HCT116 (cell line): ENCODE measurements around the gene NRXN2. TPM values are rescaled to one million over a fixed set of nuclear protein-coding genes. Genes with fewer than 3 reads are reported as not detected.

Experiments used
- ATAC-seq: fragments of 200-7000 bp; cut with Tn5 transposase; 2 replicates; pipeline ENCODE4 v1.9.1; 2020; ENCODE audit warnings: mild to moderate bottlenecking, moderate library complexity
- BruUV-seq: library from RNA; stranded (reverse); fragments of 400-500 nt; replicated peaks from 2 replicates; lab custom pipeline; 2021; lab: Mats Ljungman, UMichigan
- CTCF ChIA-PET: fragments of 300-600 bp; sonication (Branson Sonifier 250); formaldehyde crosslinking; loops from one replicate; lab custom pipeline; 2021; ENCODE audit warnings: antibody characterized with exemption; lab: Charles Lee
- POLR2A ChIA-PET: fragments of 300-600, 350-600 bp; sonication (Branson Sonifier 250); formaldehyde crosslinking; loops from one replicate; lab custom pipeline; 2021; ENCODE audit warnings: antibody characterized with exemption; lab: Charles Lee
- RAD21 ChIA-PET, 2 experiments: fragments of 300-600 bp; sonication (Branson Sonifier 250); formaldehyde crosslinking; loops; one replicate each; lab custom pipeline; 2023; ENCODE audit warnings: low total read pairs in 2 of 2; ENCODE audit not compliant: uncharacterized antibody in 2 of 2, unreplicated experiment in 2 of 2, low non-redundant PET in 1 of 2; lab: Charles Lee
- DNase-seq: peaks from one replicate; pipeline ENCODE4 v3.0.0-alpha.2; 2010; ENCODE audit warnings: low read depth, low spot score
- H2AFZ ChIP-seq: fragments of 200-600 bp; shearing (Covaris generic), sonication (generic); 2 replicates; pipeline ENCODE4 v1.6.1; 2017; ENCODE audit warnings: low read depth, mixed run types, mixed read lengths, antibody characterized with exemption, low read length; ENCODE audit not compliant: poor library complexity, severe bottlenecking
- H3K27ac ChIP-seq: 2 replicates; pipeline ENCODE4 v1.5.1; 2012; ENCODE audit warnings: low read depth, low read length
- H3K27me3 ChIP-seq: fragments of 200-600 bp; sonication (generic); 2 replicates; pipeline ENCODE4 v1.6.1; 2016; ENCODE audit warnings: mixed run types, low read length, mixed read lengths; ENCODE audit not compliant: insufficient read depth
- H3K36me3 ChIP-seq, 2 experiments: fragments of 200-500 bp in 1 of 2; fragments of 200-600 bp in 1 of 2; sonication (Bioruptor generic) in 1 of 2; sonication (generic) in 1 of 2; 2 replicates each; pipeline versions ENCODE4 v1.5.1 to v1.6.1; 2014 to 2016; ENCODE audit warnings: low read length in 2 of 2, inconsistent platforms in 1 of 2, mixed read lengths in 1 of 2, mixed run types in 1 of 2; ENCODE audit not compliant: insufficient read depth in 2 of 2, control insufficient read depth in 1 of 2
- H3K4me1 ChIP-seq, 2 experiments: fragments of 200-600 bp in 1 of 2; sonication (generic) in 1 of 2; 2 replicates each; pipeline versions ENCODE4 v1.5.1 to v1.6.1; 2012 to 2017; ENCODE audit warnings: low read length in 2 of 2, inconsistent platforms in 1 of 2, mild to moderate bottlenecking in 1 of 2, mixed read lengths in 1 of 2, mixed run types in 1 of 2, moderate library complexity in 1 of 2; ENCODE audit not compliant: insufficient read depth in 2 of 2, control insufficient read depth in 1 of 2
- H3K4me2 ChIP-seq: fragments of 200-600 bp; sonication (generic); 2 replicates; pipeline ENCODE4 v1.6.1; 2017; ENCODE audit warnings: mixed run types, low read length, mixed read lengths
- H3K4me3 ChIP-seq, 2 experiments: fragments of 200-600 bp in 1 of 2; sonication (generic) in 1 of 2; replicated peaks in 1 of 2; 2 replicates each; pipeline ENCODE4 v1.5.1; 2011 to 2016; ENCODE audit warnings: low read length in 2 of 2, control low read depth in 1 of 2, low read depth in 1 of 2, mild to moderate bottlenecking in 1 of 2, mixed read lengths in 1 of 2, mixed run types in 1 of 2
- H3K79me2 ChIP-seq: fragments of 200-600 bp; sonication (generic); 2 replicates; pipeline ENCODE4 v1.6.1; 2017; ENCODE audit warnings: mild to moderate bottlenecking, mixed run types, low read length, moderate library complexity, mixed read lengths; ENCODE audit not compliant: insufficient read depth
- H3K9ac ChIP-seq: fragments of 200-600 bp; sonication (generic); 2 replicates; pipeline ENCODE4 v1.6.1; 2016; ENCODE audit warnings: low read length, mixed read lengths
- H3K9me2 ChIP-seq: fragments of 200-600 bp; sonication (generic), shearing (Covaris generic); 2 replicates; pipeline ENCODE4 v1.6.1; 2017; ENCODE audit warnings: mixed run types, mild to moderate bottlenecking, moderate library complexity; ENCODE audit not compliant: insufficient read depth
- H3K9me3 ChIP-seq, 2 experiments: fragments of 200-500 bp in 1 of 2; fragments of 200-600 bp in 1 of 2; sonication (Bioruptor generic) in 1 of 2; sonication (generic) in 1 of 2; 2 replicates each; pipeline ENCODE4 v1.6.1; 2014 to 2017; ENCODE audit warnings: low read length in 2 of 2, mixed read lengths in 2 of 2, inconsistent platforms in 1 of 2, low read depth in 1 of 2, mild to moderate bottlenecking in 1 of 2, mixed run types in 1 of 2, moderate library complexity in 1 of 2; ENCODE audit not compliant: control insufficient read depth in 1 of 2, insufficient read depth in 1 of 2
- H4K20me1 ChIP-seq: fragments of 200-600 bp; sonication (generic), shearing (Covaris generic); 2 replicates; pipeline ENCODE4 v1.6.1; 2017; ENCODE audit warnings: mixed run types, mild to moderate bottlenecking, moderate library complexity; ENCODE audit not compliant: insufficient read depth
- FOSL1 ChIP-seq: IDR thresholded peaks from 2 replicates; pipeline ENCODE4 v1.6.1; 2012; ENCODE audit warnings: low read depth
- YY1 ChIP-seq: IDR thresholded peaks from 2 replicates; pipeline ENCODE4 v1.6.1; 2011; ENCODE audit warnings: low read length, low read depth, moderate library complexity, mild to moderate bottlenecking; ENCODE audit not compliant: insufficient replicate concordance; ENCODE audit errors: extremely low read depth
- intact Hi-C: fragments of 100-400 bp; cut with micrococcal nuclease; formaldehyde crosslinking; loops from 2 replicates; pipeline ENCODE4 v1.10.0; 2022
- total RNA-seq: library from RNA; stranded (reverse); gene quantifications from one replicate; pipeline ENCODE4 v1.2.1, GENCODE V29; 2021; ENCODE audit not compliant: unreplicated experiment
- TF ChIP-seq, protein P1 (sequence below): IDR thresholded peaks from 2 replicates; pipeline ENCODE4 v1.6.1; 2012

The NRXN2 gene
- total RNA-seq, 1 experiment from 2014 or later, result 1.5 TPM

DNA sequence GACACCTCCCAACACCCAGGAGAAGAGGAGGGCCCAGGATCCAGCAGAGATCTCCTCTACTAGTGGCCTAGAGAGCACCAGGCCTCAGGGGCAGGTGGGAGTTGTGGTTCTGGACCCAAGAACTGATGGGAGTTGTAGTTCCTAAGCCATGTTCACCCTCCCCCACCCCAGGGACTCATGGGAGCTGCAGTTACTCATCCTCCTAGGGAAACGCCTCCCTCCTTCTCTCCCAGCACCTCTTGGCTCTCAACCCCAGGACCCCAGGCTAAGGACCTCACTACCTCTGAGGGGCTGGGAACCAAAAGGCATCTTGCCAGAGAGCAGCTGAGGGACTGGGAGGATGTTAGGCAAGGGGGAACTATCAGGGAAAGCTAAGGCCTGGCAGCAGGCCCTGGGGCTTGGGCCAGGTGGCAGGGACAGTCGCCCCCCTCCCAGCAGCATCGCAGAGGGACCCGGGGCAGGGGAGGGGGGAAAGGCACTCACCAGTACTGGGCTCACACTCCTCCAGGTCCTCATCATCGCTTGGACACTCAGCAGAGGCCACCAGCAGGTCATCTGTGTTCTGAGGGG lies 103.1 kb downstream of the NRXN2 start:
- H3K27me3 ChIP-seq, result no peaks in the 10 kb centered on the region
- peak; percentile 35 for TF ChIP-seq YY1
- TF ChIP-seq FOSL1, result no peak
- TF ChIP-seq, all 23 proteins: peak for 1
- intact Hi-C loops, result no loop called here
- Histone ChIP-seq H3K36me3 (no peaks in the 10 kb centered on the region), H3K27ac (no peak overlapping the region), H3K9me3 (no peaks in the 10 kb centered on the region), H3K79me2 (no peaks in the 10 kb centered on the region), H4K20me1 (no peaks in the 10 kb centered on the region), H3K4me3 (no peak overlapping the region), H2AFZ (no peak overlapping the region), H3K9me2 (no peaks in the 10 kb centered on the region), H3K9ac (no peak overlapping the region), H3K4me1 (peaks cover 0 to 9% of the 10 kb centered on the region in 2 experiments; a peak in 1 of 4 replicates), H3K4me2 (peak overlapping the region; percentile 40)
- ChIA-PET POLR2A (no interaction called here), CTCF (no interaction called here), RAD21 (no interaction called here)
- ATAC-seq, result peak; percentile 83
- peak; percentile 42 for DNase-seq
- BruUV-seq, result no TSS peak

DNA sequence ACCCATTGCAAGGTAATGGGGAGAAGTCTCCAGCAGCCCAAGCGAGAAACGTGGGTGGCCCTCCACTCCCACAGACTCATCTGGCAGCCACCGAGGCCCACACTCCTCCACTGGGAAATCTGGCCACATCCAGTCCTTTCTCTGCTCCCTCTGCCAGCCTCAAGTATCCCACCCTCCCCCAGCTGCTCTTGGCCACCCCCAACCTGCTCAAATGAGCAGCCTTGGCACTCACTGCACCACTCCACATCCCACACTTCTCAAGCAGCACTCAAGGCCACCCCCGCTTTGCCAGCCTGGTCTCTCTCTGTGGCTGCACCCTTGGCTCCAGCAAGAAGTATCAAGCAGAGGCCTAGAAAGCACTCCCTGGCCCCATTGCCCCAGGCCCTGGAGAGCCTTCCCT lies 103.8 kb downstream of the NRXN2 start:
- CTCF ChIA-PET, result no interaction called here

More for the DNA sequence above, 103.8 kb downstream of the NRXN2 start:
- Histone ChIP-seq H3K9me2 (no peaks in the 10 kb centered on the region), H3K4me1 (peaks cover 0 to 9% of the 10 kb centered on the region in 2 experiments; a peak in 1 of 4 replicates), H3K9ac (no peak overlapping the region), H3K36me3 (no peaks in the 10 kb centered on the region), H3K27me3 (no peaks in the 10 kb centered on the region), H2AFZ (no peak overlapping the region), H3K79me2 (no peaks in the 10 kb centered on the region), H3K27ac (no peak overlapping the region), H3K4me3 (no peak overlapping the region), H3K4me2 (peak overlapping the region; percentile 40; the same call in 1 of the 2 replicates), H3K9me3 (no peaks in the 10 kb centered on the region), H4K20me1 (no peaks in the 10 kb centered on the region)
- ChIA-PET RAD21 (no interaction called here), POLR2A (no interaction called here)
- TF ChIP-seq, protein P1, sequence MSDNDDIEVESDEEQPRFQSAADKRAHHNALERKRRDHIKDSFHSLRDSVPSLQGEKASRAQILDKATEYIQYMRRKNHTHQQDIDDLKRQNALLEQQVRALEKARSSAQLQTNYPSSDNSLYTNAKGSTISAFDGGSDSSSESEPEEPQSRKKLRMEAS, result no peak
- ATAC-seq (no peak), DNase-seq (no peak)
- no TSS peak for BruUV-seq
- intact Hi-C loops, result no loop called here
